ENCODE data around the gene SLIT3. TPM values are rescaled to one million over a fixed set of nuclear protein-coding genes. Genes with fewer than 3 reads are reported as not detected.
A peak's percentile ranks its signal among the peaks of the same experiment; 100 is the strongest.

Gene SLIT3
- polyA plus RNA-seq, 1 of the 3 experiments (the other 2 are of a cell fraction): 119 TPM

- Histone ChIP-seq H3K9me3 (no peaks in the 10 kb centered on the region), H3F3A (replicated peaks; ENCODE audit: insufficient read depth) (no peaks in the 10 kb centered on the region), H2AFZ (ENCODE audit: low read depth) (no peak overlapping the region), H3K27ac (ENCODE audit: low read depth in 2 of 2, low read length in 1 of 2) (peak overlapping the region in 1 of 2 experiments; percentile 98; a peak in 2 of 4 replicates), H4K20me1 (ENCODE audit: insufficient read depth) (no peaks in the 10 kb centered on the region), H3K4me1 (ENCODE audit: control insufficient read depth in 1 of 2, insufficient read depth in 2 of 2, low read depth in 1 of 2, low read length in 1 of 2) (peaks cover 0 to 77% of the 10 kb centered on the region in 2 experiments; a peak in 2 of 4 replicates), H3K4me3 (ENCODE audit: low read depth in 2 of 2, low read length in 1 of 2) (no peak overlapping the region), H3K9ac (no peak overlapping the region), H3K27me3 (ENCODE audit: insufficient read depth) (no peaks in the 10 kb centered on the region), H3K36me3 (replicated peaks in 1 of 2; ENCODE audit: control insufficient read depth in 1 of 2, insufficient read depth in 2 of 2, low read length in 1 of 2) (no peaks in the 10 kb centered on the region), H3K4me2 (no peak overlapping the region), H3K9me2 (no peaks in the 10 kb centered on the region), H3K79me2 (ENCODE audit: insufficient read depth) (no peaks in the 10 kb centered on the region)
- DNase-seq: no peak
- TF ChIP-seq CTCF (IDR thresholded peaks at IDR 0.05) (no peak), IRF3 (IDR thresholded peaks at IDR 0.05; ENCODE audit: low read depth, low read length) (no peak), SMC3 (IDR thresholded peaks at IDR 0.05; ENCODE audit: low read depth, low read length) (no peak), RAD21 (IDR thresholded peaks at IDR 0.05; ENCODE audit: low read length) (no peak), MXI1 (IDR thresholded peaks at IDR 0.05; ENCODE audit: low read depth, low read length) (no peak), PBX3 (IDR thresholded peaks at IDR 0.05) (no peak), ELF1 (IDR thresholded peaks at IDR 0.05) (no peak), RCOR1 (IDR thresholded peaks at IDR 0.05; ENCODE audit: low read length) (no peak), RXRA (IDR thresholded peaks at IDR 0.05; ENCODE audit: borderline replicate concordance, low read depth) (no peak), NFIC (IDR thresholded peaks at IDR 0.05; ENCODE audit: borderline replicate concordance) (no peak), USF2 (IDR thresholded peaks at IDR 0.05; ENCODE audit: borderline replicate concordance, low read depth, low read length) (no peak), NRF1 (IDR thresholded peaks at IDR 0.05; ENCODE audit: low read depth, low read length) (no peak), FOXM1 (IDR thresholded peaks at IDR 0.05; ENCODE audit: low read depth) (no peak), EZH2phosphoT487 (IDR thresholded peaks at IDR 0.05; ENCODE audit: borderline replicate concordance, low read depth) (no peak), CHD2 (IDR thresholded peaks at IDR 0.05; ENCODE audit: low read length, partially characterized antibody) (no peak), TCF12 (IDR thresholded peaks at IDR 0.05) (no peak), FOXJ3 (CRISPR knock-in tag; IDR thresholded peaks at IDR 0.05) (no peak), SIN3A (IDR thresholded peaks at IDR 0.05; ENCODE audit: borderline replicate concordance, low read depth, low read length) (no peak), REST (IDR thresholded peaks at IDR 0.05; ENCODE audit: low read depth, low read length) (no peak), MAX (IDR thresholded peaks at IDR 0.05; ENCODE audit: low read depth) (no peak)
- CTCF ChIA-PET: interaction anchor here (0.7 to 6.3 kb wide), 16 partner anchors 9 to 638 kb away, joined by 3 to 47 read pairs (median 3); no protein-coding TSS in a partner anchor
- 81% methylated on average over 2 of the region's 2 CpGs for WGBS (ENCODE audit: low lambda C conversion rate)
- POLR2A ChIA-PET: interaction anchor here (0.8 to 7.5 kb wide), 13 partner anchors 26 to 173 kb away, joined by 3 to 99 read pairs (median 4); no protein-coding TSS in a partner anchor
Measured at GRCh38 chr5:168943091-168943884, 357.7 kb downstream of the SLIT3 start.

Measured in SK-N-SH (cell line).